Measurements from ENCODE around the gene CEP85L. TPM values are rescaled to one million over a fixed set of nuclear protein-coding genes. Genes with fewer than 3 reads are reported as not detected.

CEP85L gene
- total and polyA plus RNA-seq, 2 of the 4 experiments (the other 2 are of a cell fraction) = 2.3 to 25.6 TPM

- Histone ChIP-seq H2BK20ac (ENCODE audit: low read depth, low read length) (no peak overlapping the region), H4K91ac (ENCODE audit: insufficient read depth, low read depth, low read length) (no peak overlapping the region), H3K4me1 (ENCODE audit: control insufficient read depth, insufficient read depth, low read length) (peaks cover 2% of the 10 kb centered on the region; the same call in 1 of the 2 replicates), H2BK15ac (ENCODE audit: low read depth, low read length) (no peak overlapping the region), H4K20me1 (ENCODE audit: insufficient read depth, low read length) (no peaks in the 10 kb centered on the region), H3K18ac (ENCODE audit: low read depth, low read length) (no peak overlapping the region), H3K9me3 (ENCODE audit: control insufficient read depth, insufficient read depth, low read length) (no peaks in the 10 kb centered on the region), H2BK5ac (ENCODE audit: low read depth, low read length, poor library complexity, severe bottlenecking) (no peak overlapping the region), H2AK9ac (replicated peaks; ENCODE audit: low read depth, low read length, poor library complexity) (no peak overlapping the region), H2AFZ (replicated peaks; ENCODE audit: low read length, poor library complexity) (no peak overlapping the region), H2BK120ac (ENCODE audit: low read depth, low read length) (no peak overlapping the region), H3K27me3 (ENCODE audit: control insufficient read depth, insufficient read depth, low read length) (no peaks in the 10 kb centered on the region), H3K4me2 (ENCODE audit: low read depth, low read length) (no peak overlapping the region), H3K9me1 (ENCODE audit: insufficient read depth, low read length) (no peaks in the 10 kb centered on the region; the same call in 1 of the 2 replicates), H4K8ac (ENCODE audit: low read depth in 2 of 2, low read length in 2 of 2) (no peak overlapping the region), H4K5ac (ENCODE audit: low read depth, low read length) (no peak overlapping the region), H3K79me1 (ENCODE audit: low read depth in 1 of 2, low read length in 2 of 2) (peaks cover 14 to 21% of the 10 kb centered on the region in 2 experiments), H2AK5ac (ENCODE audit: low read depth, low read length) (no peak overlapping the region), H3K9ac (ENCODE audit: low read depth, low read length) (no peak overlapping the region), H3K36me3 (ENCODE audit: control insufficient read depth, insufficient read depth, low read length) (peaks cover 5% of the 10 kb centered on the region; the same call in 1 of the 2 replicates), H3K56ac (ENCODE audit: extremely low read depth, insufficient read depth, low read length) (no peak overlapping the region), H3K4me3 (ENCODE audit: insufficient read depth, low read depth, low read length) (no peak overlapping the region), H3K27ac (ENCODE audit: insufficient read depth, low read length) (no peak overlapping the region), H3K23ac (ENCODE audit: low read depth, low read length) (no peak overlapping the region), H3K4ac (ENCODE audit: low read depth, low read length) (no peak overlapping the region), H3K14ac (replicated peaks; ENCODE audit: low read depth, low read length) (no peak overlapping the region)
- DNase-seq = no peak
- BruUV-seq (replicated peaks) = no TSS peak
- no peak for ATAC-seq (ENCODE audit: low read depth)
- no CpG with 5 or more reads among the region's 5 CpGs for WGBS, 2 experiments (ENCODE audit: extremely low coverage in 2 of 2, insufficient read length in 1 of 2)
- in situ Hi-C loops (cut with MboI; ENCODE audit: low sequenced_read_pairs) = no loop called here
- dilution Hi-C loops (cut with HindIII; ENCODE audit: low sequenced_read_pairs, unreplicated experiment) = no loop called here
- intact Hi-C loops (cut with micrococcal nuclease) = no loop called here
- CTCF ChIA-PET = no interaction called here
- POLR2A ChIA-PET (ENCODE audit: unreplicated experiment) = no interaction called here
- TF ChIP-seq MAZ (IDR thresholded peaks at IDR 0.05; ENCODE audit: borderline replicate concordance, low read depth, low read length) (no peak), FOS (IDR thresholded peaks at IDR 0.05; ENCODE audit: low read depth, low read length) (no peak), SMC3 (IDR thresholded peaks at IDR 0.05; ENCODE audit: low read depth, low read length) (no peak), POLR2A (IDR thresholded peaks at IDR 0.05; ENCODE audit: low read depth, low read length) (no peak), CEBPB (IDR thresholded peaks at IDR 0.05; ENCODE audit: low read depth, low read length) (no peak), CHD1 (IDR thresholded peaks at IDR 0.05; ENCODE audit: low read depth, low read length) (no peak), RFX5 (IDR thresholded peaks at IDR 0.05; ENCODE audit: low read depth, low read length) (no peak), MXI1 (IDR thresholded peaks at IDR 0.05; ENCODE audit: borderline replicate concordance, low read depth, low read length) (no peak), MAFK (IDR thresholded peaks at IDR 0.05; ENCODE audit: low read depth, low read length) (no peak), USF2 (IDR thresholded peaks at IDR 0.05; ENCODE audit: low read depth, low read length) (no peak), RAD21 (IDR thresholded peaks at IDR 0.05; ENCODE audit: low read length) (no peak)
Measured at GRCh38 chr6:118523216-118523615, 128.2 kb downstream of the CEP85L start.
